Measurements from ENCODE around the gene B9D2. TPM values are rescaled to one million over a fixed set of nuclear protein-coding genes. Genes with fewer than 3 reads are reported as not detected.
"Not testable (repeated sequence)": the region's sequence is repeated elsewhere in the genome, so short reads cannot be mapped to it uniquely, and the experiment has no call there.

B9D2 gene
- total and polyA plus RNA-seq, 2 donors, result 9.0 to 9.3 TPM

DNA sequence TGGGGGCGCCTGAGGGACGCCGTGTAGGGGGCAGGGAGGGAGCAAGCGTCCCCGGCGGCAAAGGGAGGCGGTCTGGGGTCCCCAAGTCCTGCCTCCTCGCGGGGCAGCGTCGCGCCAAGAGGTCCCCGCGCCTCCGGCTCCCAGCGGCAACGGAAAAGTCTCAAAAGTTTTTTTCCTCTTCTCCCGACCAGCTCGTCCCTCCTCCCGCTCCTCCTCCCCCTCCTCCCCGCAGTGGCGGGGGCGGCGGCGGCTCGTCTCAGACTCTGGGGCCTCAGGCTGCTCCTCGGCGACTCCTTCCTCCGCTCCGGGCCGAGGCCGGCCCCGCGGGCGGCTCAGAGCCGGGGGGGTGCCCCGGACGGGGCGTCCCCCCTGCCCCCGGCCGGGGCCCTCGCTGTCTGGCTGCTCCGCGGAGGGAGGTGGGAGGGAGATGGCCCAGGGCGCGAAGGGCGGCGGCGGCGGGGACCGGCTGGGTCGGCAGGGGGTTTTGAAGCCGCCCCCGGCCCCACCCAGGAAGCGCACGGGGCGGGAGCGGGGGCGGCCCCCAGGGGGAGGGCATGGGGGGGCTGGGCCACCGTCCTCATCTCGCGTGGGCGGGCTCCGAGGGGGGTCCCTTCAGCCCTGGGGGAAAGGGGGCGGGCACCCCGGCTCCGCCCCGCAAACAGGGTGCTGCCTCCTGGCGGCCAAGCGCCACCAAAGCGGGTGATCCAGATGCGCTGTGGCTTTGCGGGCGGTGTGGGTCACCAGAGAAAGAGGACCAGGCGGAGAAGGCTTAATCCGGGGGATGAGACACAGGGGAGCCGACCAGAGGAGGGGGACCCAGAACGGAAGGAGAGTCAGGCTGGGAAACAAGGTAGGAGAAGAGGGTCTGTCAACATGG is 10.2 kb downstream of the B9D2 start, which contains the start of gene TGFB1:
TGFB1 (minus strand) TSS at position 457 of the 877 bp plus-strand sequence. CDS start 878 bp downstream, outside the sequence.
- Histone ChIP-seq H3K9me3 (ENCODE audit: control insufficient read depth in 2 of 2, insufficient read depth in 1 of 2, low read length in 1 of 2) (no peaks in the 10 kb centered on the region), H3K4me1 (ENCODE audit: control insufficient read depth in 2 of 2, insufficient read depth in 2 of 2, low read length in 2 of 2) (peaks cover 18 to 61% of the 10 kb centered on the region in 2 donors), H3K4me3 (ENCODE audit: low read length in 2 of 2) (peak within 1 kb of the TSS; percentile 77 to 90), H3K27ac (ENCODE audit: low read depth in 1 of 2, low read length in 1 of 2) (peak within 1 kb of the TSS; percentile 82 to 89), H3K36me3 (ENCODE audit: control insufficient read depth in 2 of 2, insufficient read depth in 2 of 2, low read length in 1 of 2) (peaks cover 0 to 6% of the 10 kb centered on the region in 2 donors), H3K27me3 (ENCODE audit: control insufficient read depth in 2 of 2, insufficient read depth in 1 of 2, low read length in 1 of 2) (peaks cover 0 to 4% of the 10 kb centered on the region in 2 donors)
- under 1% methylated on average over 78 of the region's 78 CpGs for WGBS
- peak in 8 of 9 donors; percentile 63 to 95 (median 87) for DNase-seq (ENCODE audit: low read depth in 6 of 9, low spot score in 9 of 9)

- H3K4me1 ChIP-seq (ENCODE audit: control insufficient read depth in 2 of 2, insufficient read depth in 2 of 2, low read length in 2 of 2), result peaks cover 18 to 60% of the 10 kb centered on the region in 2 donors
- H3K27ac ChIP-seq (ENCODE audit: low read depth in 1 of 2, low read length in 1 of 2), result peak overlapping the region; percentile 82 to 89
- no peaks in the 10 kb centered on the region for H3K9me3 ChIP-seq (ENCODE audit: control insufficient read depth in 2 of 2, insufficient read depth in 1 of 2, low read length in 1 of 2)
- peaks cover 4 to 10% of the 10 kb centered on the region in 2 donors for H3K36me3 ChIP-seq (ENCODE audit: control insufficient read depth in 2 of 2, insufficient read depth in 2 of 2, low read length in 1 of 2)
- H3K27me3 ChIP-seq (ENCODE audit: control insufficient read depth in 2 of 2, insufficient read depth in 1 of 2, low read length in 1 of 2), result peaks cover 0 to 4% of the 10 kb centered on the region in 2 donors
- peak in 4 of 9 donors; percentile 50 to 82 (median 66) for DNase-seq (ENCODE audit: low read depth in 6 of 9, low spot score in 9 of 9)
- peak overlapping the region; percentile 77 to 90 for H3K4me3 ChIP-seq (ENCODE audit: low read length in 2 of 2)
- under 1% methylated on average over 71 of the region's 71 CpGs for WGBS
These were observed 11.1 kb downstream of the B9D2 start for GRCh38 chr19:41352609-41353465.

GRCh38 chr19:41352279-41352608 is 11.7 kb downstream of the B9D2 start:
- Histone ChIP-seq H3K9me3 (ENCODE audit: control insufficient read depth in 2 of 2, insufficient read depth in 1 of 2, low read length in 1 of 2) (no peaks in the 10 kb centered on the region), H3K4me3 (ENCODE audit: low read length in 2 of 2) (peak overlapping the region; percentile 77 to 90), H3K4me1 (ENCODE audit: control insufficient read depth in 2 of 2, insufficient read depth in 2 of 2, low read length in 2 of 2) (peaks cover 17 to 54% of the 10 kb centered on the region in 2 donors), H3K36me3 (ENCODE audit: control insufficient read depth in 2 of 2, insufficient read depth in 2 of 2, low read length in 1 of 2) (peaks cover 6 to 14% of the 10 kb centered on the region in 2 donors), H3K27ac (ENCODE audit: low read depth in 1 of 2, low read length in 1 of 2) (peak overlapping the region; percentile 17 to 56), H3K27me3 (ENCODE audit: control insufficient read depth in 2 of 2, insufficient read depth in 1 of 2, low read length in 1 of 2) (peaks cover 0 to 4% of the 10 kb centered on the region in 2 donors)
- no peak for DNase-seq (ENCODE audit: low read depth in 6 of 9, low spot score in 9 of 9)
- under 1% methylated on average over 12 of the region's 12 CpGs for WGBS

DNA sequence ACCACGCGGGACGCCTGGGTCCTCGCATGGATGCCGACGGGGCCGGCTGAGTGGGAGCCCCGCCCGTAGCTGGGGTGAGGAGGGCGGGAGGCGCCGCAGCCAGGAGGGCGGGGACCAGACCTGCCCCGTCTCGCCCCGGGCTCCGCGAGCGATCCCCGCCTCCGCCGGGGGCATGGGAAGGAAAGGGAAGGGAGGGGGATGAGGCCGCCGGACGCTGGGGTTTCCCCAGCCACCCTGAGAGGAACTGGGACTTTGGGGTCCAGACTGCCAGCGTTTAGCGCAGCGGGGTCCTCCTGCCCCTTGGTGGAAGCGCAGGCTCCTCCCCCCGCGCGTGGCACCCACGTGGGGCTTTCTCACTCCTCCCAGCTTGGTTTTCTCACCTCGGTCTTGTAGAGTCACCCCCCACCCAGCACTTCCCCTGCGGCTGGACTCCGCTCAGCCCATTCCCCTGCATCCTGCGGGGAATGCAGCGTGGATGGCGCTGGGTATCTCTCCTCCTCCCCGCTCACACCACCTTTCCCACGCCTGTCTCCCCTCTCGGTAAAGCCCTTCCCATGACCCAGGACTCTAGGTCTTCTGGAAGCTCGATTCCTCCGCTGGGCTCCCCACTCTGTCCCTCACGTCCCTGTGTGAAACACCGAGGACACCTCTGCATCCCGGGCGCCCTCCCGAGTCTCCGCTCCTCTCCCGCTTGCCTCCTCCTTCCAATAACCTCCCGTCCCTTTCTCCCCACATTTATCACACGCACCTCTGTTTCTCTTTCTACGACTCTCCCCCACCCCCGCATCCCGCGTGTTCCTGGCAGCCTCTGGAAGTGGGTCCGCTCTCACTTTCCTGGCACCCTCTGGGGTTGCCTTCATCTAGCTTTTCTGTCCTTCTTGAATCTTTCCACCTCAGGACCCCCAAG is 12.4 kb downstream of the B9D2 start:
- H3K4me1 ChIP-seq (ENCODE audit: control insufficient read depth in 2 of 2, insufficient read depth in 2 of 2, low read length in 2 of 2), result peaks cover 14 to 48% of the 10 kb centered on the region in 2 donors
- H3K9me3 ChIP-seq (ENCODE audit: control insufficient read depth in 2 of 2, insufficient read depth in 1 of 2, low read length in 1 of 2), result no peaks in the 10 kb centered on the region
- H3K27me3 ChIP-seq (ENCODE audit: control insufficient read depth in 2 of 2, insufficient read depth in 1 of 2, low read length in 1 of 2), result peaks cover 0 to 4% of the 10 kb centered on the region in 2 donors
- WGBS, result under 1% methylated on average over 58 of the region's 58 CpGs
- peak overlapping the region; percentile 41 to 56 for H3K27ac ChIP-seq (ENCODE audit: low read depth in 1 of 2, low read length in 1 of 2)
- peaks cover 10 to 17% of the 10 kb centered on the region in 2 donors for H3K36me3 ChIP-seq (ENCODE audit: control insufficient read depth in 2 of 2, insufficient read depth in 2 of 2, low read length in 1 of 2)
- peak in 3 of 9 donors; percentile 56 to 81 (median 63) for DNase-seq (ENCODE audit: low read depth in 6 of 9, low spot score in 9 of 9)
- H3K4me3 ChIP-seq (ENCODE audit: low read length in 2 of 2), result peak overlapping the region; percentile 77 to 90

DNA sequence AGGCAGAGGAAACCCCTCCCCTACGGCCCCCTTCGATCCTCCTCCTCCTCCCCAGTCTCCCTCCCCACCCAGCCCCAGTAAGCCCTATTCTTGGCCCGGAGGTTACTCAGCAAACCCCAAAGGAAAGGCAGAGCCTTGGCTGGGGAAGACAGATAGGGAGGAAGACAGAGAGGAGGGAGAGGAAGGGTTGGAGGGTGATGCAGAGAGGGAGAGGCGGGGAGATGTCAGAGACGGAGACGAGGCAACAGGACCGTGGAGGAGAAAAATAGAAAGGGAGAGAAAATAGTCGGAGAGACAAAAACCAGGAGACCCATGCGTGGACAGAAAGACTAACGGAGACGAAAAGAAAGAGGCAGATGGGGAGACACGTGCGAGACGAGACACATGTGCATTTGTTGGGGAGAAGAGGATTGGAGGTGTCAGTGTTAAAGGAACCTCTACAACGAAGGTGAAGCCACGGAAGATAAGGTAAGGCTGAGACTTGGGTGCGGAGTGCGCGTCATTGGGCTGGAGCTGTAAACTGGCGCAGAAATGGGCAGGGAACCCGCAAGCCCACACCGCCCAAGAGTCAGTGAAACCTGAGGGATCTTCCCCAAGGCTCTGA is 13.1 kb downstream of the B9D2 start:
- peak overlapping the region; percentile 32 to 54 for H3K27ac ChIP-seq (ENCODE audit: low read depth in 1 of 2, low read length in 1 of 2)
- 4% methylated on average over 22 of the region's 22 CpGs for WGBS
- no peak for DNase-seq (ENCODE audit: low read depth in 6 of 9, low spot score in 9 of 9)
- peaks cover 14 to 48% of the 10 kb centered on the region in 2 donors for H3K4me1 ChIP-seq (ENCODE audit: control insufficient read depth in 2 of 2, insufficient read depth in 2 of 2, low read length in 2 of 2)
- H3K36me3 ChIP-seq (ENCODE audit: control insufficient read depth in 2 of 2, insufficient read depth in 2 of 2, low read length in 1 of 2), result peaks cover 17 to 19% of the 10 kb centered on the region in 2 donors
- H3K27me3 ChIP-seq (ENCODE audit: control insufficient read depth in 2 of 2, insufficient read depth in 1 of 2, low read length in 1 of 2), result peaks cover 0 to 4% of the 10 kb centered on the region in 2 donors
- peak overlapping the region; percentile 77 to 90 for H3K4me3 ChIP-seq (ENCODE audit: low read length in 2 of 2)
- H3K9me3 ChIP-seq (ENCODE audit: control insufficient read depth in 2 of 2, insufficient read depth in 1 of 2, low read length in 1 of 2), result no peaks in the 10 kb centered on the region

DNA sequence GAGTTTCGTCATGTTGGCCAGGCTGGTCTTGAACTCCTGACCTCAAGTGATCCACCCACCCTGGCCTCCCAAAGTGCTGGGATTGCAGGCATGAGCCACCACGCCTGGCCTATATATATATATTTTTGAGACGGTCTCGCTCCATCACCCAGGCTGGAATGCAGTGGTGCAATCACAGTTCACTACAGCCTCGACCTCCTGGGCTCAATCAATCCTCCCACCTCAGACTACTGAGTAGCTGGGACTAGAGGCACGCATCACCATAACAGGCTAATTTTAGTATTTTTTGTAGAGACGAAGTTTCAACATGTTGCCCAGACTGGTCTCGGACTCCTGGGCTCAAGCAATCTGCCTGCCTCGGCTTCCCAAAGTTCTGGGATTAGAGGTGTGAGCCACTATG is 17.0 kb downstream of the B9D2 start:
- not testable (repeated sequence) for DNase-seq (ENCODE audit: low read depth in 6 of 9, low spot score in 9 of 9); H3K9me3 ChIP-seq (ENCODE audit: control insufficient read depth in 2 of 2, insufficient read depth in 1 of 2, low read length in 1 of 2); H3K27me3 ChIP-seq (ENCODE audit: control insufficient read depth in 2 of 2, insufficient read depth in 1 of 2, low read length in 1 of 2); H3K27ac ChIP-seq (ENCODE audit: low read depth in 1 of 2, low read length in 1 of 2); H3K4me3 ChIP-seq (ENCODE audit: low read length in 2 of 2)
- WGBS, result 98% methylated on average over 9 of the region's 9 CpGs
- peaks cover 12 to 25% of the 10 kb centered on the region in 2 donors for H3K4me1 ChIP-seq (ENCODE audit: control insufficient read depth in 2 of 2, insufficient read depth in 2 of 2, low read length in 2 of 2)
- peaks cover 38 to 46% of the 10 kb centered on the region in 2 donors for H3K36me3 ChIP-seq (ENCODE audit: control insufficient read depth in 2 of 2, insufficient read depth in 2 of 2, low read length in 1 of 2)

DNA sequence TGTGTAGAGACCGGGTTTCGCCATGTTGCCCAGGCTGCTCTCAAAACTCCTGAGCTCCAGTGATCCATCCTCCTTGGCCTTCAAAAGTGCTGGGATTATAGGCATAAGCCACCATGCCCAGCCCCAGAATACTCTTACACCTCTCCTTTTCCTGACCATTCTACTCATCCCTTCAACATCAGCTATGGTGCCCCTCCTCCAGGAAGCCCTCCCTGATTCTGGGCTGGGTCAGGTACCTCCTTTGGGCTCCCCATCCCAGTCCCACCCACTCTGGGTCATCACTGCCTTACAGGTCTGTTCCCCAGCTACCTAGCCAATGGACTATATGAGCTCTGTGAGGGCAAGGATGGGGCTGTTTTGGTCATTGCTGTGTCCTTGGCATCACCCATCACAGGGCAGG is 19.8 kb downstream of the B9D2 start:
- Histone ChIP-seq H3K36me3 (ENCODE audit: control insufficient read depth in 2 of 2, insufficient read depth in 2 of 2, low read length in 1 of 2) (peaks cover 60 to 71% of the 10 kb centered on the region in 2 donors), H3K4me1 (ENCODE audit: control insufficient read depth in 2 of 2, insufficient read depth in 2 of 2, low read length in 2 of 2) (peaks cover 4 to 6% of the 10 kb centered on the region in 2 donors), H3K9me3 (ENCODE audit: control insufficient read depth in 2 of 2, insufficient read depth in 1 of 2, low read length in 1 of 2) (no peaks in the 10 kb centered on the region), H3K27ac (ENCODE audit: low read depth in 1 of 2, low read length in 1 of 2) (no peak overlapping the region), H3K4me3 (ENCODE audit: low read length in 2 of 2) (no peak overlapping the region), H3K27me3 (ENCODE audit: control insufficient read depth in 2 of 2, insufficient read depth in 1 of 2, low read length in 1 of 2) (no peaks in the 10 kb centered on the region)
- WGBS, result 96% methylated on average over 2 of the region's 2 CpGs
- DNase-seq (ENCODE audit: low read depth in 6 of 9, low spot score in 9 of 9), result no peak

Measured in thymus (tissue), 11 donors.